Lung (tissue), 12 donors: Measurements from ENCODE around the gene OR4B1. TPM values are rescaled to one million over a fixed set of nuclear protein-coding genes. Genes with fewer than 3 reads are reported as not detected.

Experiments used
- ATAC-seq: fragments of 200-7000 bp; cut with Tn5 transposase; one replicate; pipeline ENCODE4 v1.9.1; 2020; ENCODE audit warnings: moderate number of reproducible peaks; ENCODE audit not compliant: insufficient read depth, low FRiP score
- DNase-seq, 3 donors: peaks; one replicate each; pipeline ENCODE4 v3.0.0-alpha.2; 2013 to 2017
- H3K27ac ChIP-seq, 2 donors: one replicate each; pipeline ENCODE4 v1.5.1; 2013; ENCODE audit warnings: mild to moderate bottlenecking in 2 of 2, moderate library complexity in 2 of 2, control low read depth in 1 of 2, inconsistent platforms in 1 of 2, low read depth in 1 of 2, low read length in 1 of 2
- H3K27me3 ChIP-seq, 3 donors: one replicate each; pipeline ENCODE4 v1.5.1; 2013; ENCODE audit warnings: low read length in 2 of 3; ENCODE audit not compliant: control insufficient read depth in 3 of 3, insufficient read depth in 3 of 3
- H3K36me3 ChIP-seq, 4 donors: one replicate each; pipeline ENCODE4 v1.5.1; 2013; ENCODE audit warnings: low read length in 4 of 4, mild to moderate bottlenecking in 1 of 4, moderate library complexity in 1 of 4; ENCODE audit not compliant: control insufficient read depth in 4 of 4, insufficient read depth in 4 of 4
- H3K4me1 ChIP-seq, 5 donors: one replicate each; pipeline ENCODE4 v1.5.1; 2013; ENCODE audit warnings: low read length in 5 of 5, mild to moderate bottlenecking in 2 of 5, moderate library complexity in 1 of 5; ENCODE audit not compliant: control insufficient read depth in 5 of 5, insufficient read depth in 5 of 5
- H3K4me3 ChIP-seq: one replicate; pipeline ENCODE4 v1.5.1; 2013; ENCODE audit warnings: mild to moderate bottlenecking, control low read depth, moderate library complexity
- H3K9ac ChIP-seq, 2 donors: one replicate each; pipeline ENCODE4 v1.5.1; 2013; ENCODE audit warnings: low read length in 2 of 2, control low read depth in 1 of 2; ENCODE audit not compliant: insufficient read depth in 1 of 2
- H3K9me3 ChIP-seq, 4 donors: one replicate each; pipeline ENCODE4 v1.5.1; 2013; ENCODE audit warnings: low read length in 3 of 4, mild to moderate bottlenecking in 1 of 4, moderate library complexity in 1 of 4; ENCODE audit not compliant: control insufficient read depth in 4 of 4, insufficient read depth in 3 of 4
- CTCF ChIP-seq: IDR thresholded peaks from 2 replicates; pipeline ENCODE4 v1.5.1; 2012; ENCODE audit warnings: mild to moderate bottlenecking; ENCODE audit errors: control extremely low read depth, extremely low read depth
- WGBS, 2 donors: extraction: QIAGEN DNeasy Blood & Tissue Kit; methylation state at CpG; one replicate each; pipeline ENCODE4 v1.1.7; 2013; 5-methylcytosine and 5-hydroxymethylcytosine counted together
- polyA plus RNA-seq, 2 donors: library from polyadenylated mRNA; stranded (reverse); fragments of 200-250 nt; gene quantifications; one replicate each; pipeline ENCODE4 v1.2.1, GENCODE V29; 2013
- total RNA-seq, 2 donors: library from RNA; depleted of rRNA in 1 of 2; stranded (reverse); fragments of >200 nt in 1 of 2; gene quantifications; one replicate each; pipeline ENCODE4 v1.2.1, GENCODE V29; 2014 to 2021
- donor health status: control.
- donor health status: control.
- donor health status: Bipolar disorder and iron deficiency.
- donor health status: healthy.
- donor health status: DM: yes; HTN: yes; CAD: no.

Gene OR4B1
- total and polyA plus RNA-seq, 4 donors: not detected

GRCh38 chr11:48169259-48169658 lies 47.4 kb upstream of the OR4B1 start:
- no peak for TF ChIP-seq CTCF
- H3K9ac ChIP-seq: no peak overlapping the region
- WGBS, 2 donors: 62 to 79% methylated on average over 6 of the region's 6 CpGs
- H3K9me3 ChIP-seq: no peaks in the 10 kb centered on the region
- peak overlapping the region in 1 of 2 donors; percentile 65 for H3K27ac ChIP-seq
- ATAC-seq (no peak), DNase-seq (peak in 1 of 3 donors; percentile 6)
- H3K36me3 ChIP-seq: peaks cover 0 to 7% (median 0%) of the 10 kb centered on the region in 4 donors
- H3K27me3 ChIP-seq: no peaks in the 10 kb centered on the region
- no peak overlapping the region for H3K4me3 ChIP-seq
- H3K4me1 ChIP-seq: peaks cover 0 to 24% (median 10%) of the 10 kb centered on the region in 5 donors

- 61 to 75% methylated on average over 7 of the region's 7 CpGs for WGBS, 2 donors
- Histone ChIP-seq H3K36me3 (peaks cover 0 to 5% (median 0%) of the 10 kb centered on the region in 4 donors), H3K27ac (peak overlapping the region; percentile 52 to 65), H3K27me3 (no peaks in the 10 kb centered on the region), H3K9me3 (no peaks in the 10 kb centered on the region), H3K4me1 (peaks cover 0 to 22% (median 10%) of the 10 kb centered on the region in 5 donors), H3K4me3 (no peak overlapping the region), H3K9ac (no peak overlapping the region)
- ATAC-seq (no peak), DNase-seq (peak; percentile 34 to 66 (median 45))
- TF ChIP-seq CTCF: no peak
These were observed 46.9 kb upstream of the OR4B1 start for GRCh38 chr11:48169717-48170116.

DNA sequence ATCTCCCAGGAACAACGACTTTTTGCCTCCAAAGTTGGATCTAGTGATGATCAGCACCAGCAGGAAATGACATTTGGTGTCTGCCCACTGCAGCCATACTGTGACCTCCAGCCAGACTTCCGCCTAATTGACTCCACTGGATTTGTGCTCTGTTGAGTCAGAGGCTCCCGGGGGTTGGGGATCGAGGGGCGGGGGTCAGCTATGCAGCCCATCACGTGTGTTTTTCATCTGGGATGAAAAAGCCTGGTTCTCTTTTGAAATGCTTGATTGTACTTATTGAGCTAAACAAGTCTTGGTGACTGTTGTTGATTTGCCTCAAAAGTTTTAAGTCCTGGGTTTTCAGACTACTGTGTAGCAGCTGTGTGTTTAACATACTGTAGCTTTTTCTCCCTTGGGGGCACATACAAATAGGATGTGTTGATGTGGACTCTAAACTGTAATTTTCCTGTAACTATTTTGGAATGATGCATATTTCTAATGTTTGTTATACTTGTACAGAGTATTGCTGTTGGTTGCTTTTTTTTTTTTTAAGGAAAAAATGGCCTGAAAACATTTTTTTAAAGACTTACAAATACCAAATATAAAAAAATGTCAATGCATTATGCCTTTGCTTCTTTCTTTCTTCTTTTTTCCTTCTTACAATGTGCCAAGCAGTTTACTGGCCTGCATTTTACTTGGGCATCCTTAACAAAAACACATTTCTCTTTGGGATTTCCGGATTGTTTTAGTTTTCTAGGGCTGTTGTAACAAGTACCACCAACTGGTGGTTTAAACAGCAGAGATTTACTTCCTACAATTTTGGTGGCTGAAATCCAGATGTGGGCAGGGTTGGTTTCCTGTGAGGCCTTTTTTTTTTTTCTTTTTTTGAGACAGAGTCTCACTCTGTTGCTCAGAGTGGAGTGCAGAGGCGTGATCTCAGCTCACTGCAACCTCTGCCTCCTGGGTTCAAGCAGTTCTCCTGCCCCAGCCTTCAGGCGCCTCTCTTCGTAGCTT lies 46.1 kb upstream of the OR4B1 start:
- Histone ChIP-seq H3K27ac (peak overlapping the region; percentile 52 to 65), H3K4me3 (no peak overlapping the region), H3K9me3 (no peaks in the 10 kb centered on the region), H3K36me3 (peaks cover 0 to 3% (median 0%) of the 10 kb centered on the region in 4 donors), H3K4me1 (peaks cover 0 to 22% (median 10%) of the 10 kb centered on the region in 5 donors), H3K9ac (no peak overlapping the region), H3K27me3 (no peaks in the 10 kb centered on the region)
- ATAC-seq: no peak
- DNase-seq: peak in 2 of 3 donors; percentile 45 to 61
- 58 to 61% methylated on average over 10 of the region's 10 CpGs for WGBS, 2 donors
- TF ChIP-seq CTCF: no peak
